Stimulated activated CD4-positive, alpha-beta T cell treated with anti-CD3 and anti-CD28 coated beads, Interleukin-1b, Interleukin-23, amount 100 ng/mL, for 1 hour (primary cell): Measurements from ENCODE around the gene MYO15A.

ENCODE experiments used
- DNase-seq, 2 donors: peaks; one replicate each; pipeline ENCODE4 v3.0.0-alpha.2; 2020; ENCODE audit warnings: low read depth in 2 of 2

Gene MYO15A

DNA sequence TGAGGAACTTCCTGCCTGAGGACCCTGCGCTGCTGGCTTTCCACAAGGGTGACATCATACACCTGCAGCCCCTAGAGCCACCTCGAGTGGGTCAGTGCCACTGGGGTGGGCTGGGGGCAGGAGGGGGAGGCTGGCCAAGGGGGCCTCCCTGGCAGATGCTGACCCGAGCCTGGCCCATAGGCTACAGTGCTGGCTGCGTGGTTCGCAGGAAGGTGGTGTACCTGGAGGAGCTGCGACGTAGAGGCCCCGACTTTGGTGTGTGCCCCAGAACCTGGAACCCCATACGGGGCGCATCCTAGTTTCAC lies 48.4 kb downstream of the MYO15A start:
- DNase-seq: no peak

DNA sequence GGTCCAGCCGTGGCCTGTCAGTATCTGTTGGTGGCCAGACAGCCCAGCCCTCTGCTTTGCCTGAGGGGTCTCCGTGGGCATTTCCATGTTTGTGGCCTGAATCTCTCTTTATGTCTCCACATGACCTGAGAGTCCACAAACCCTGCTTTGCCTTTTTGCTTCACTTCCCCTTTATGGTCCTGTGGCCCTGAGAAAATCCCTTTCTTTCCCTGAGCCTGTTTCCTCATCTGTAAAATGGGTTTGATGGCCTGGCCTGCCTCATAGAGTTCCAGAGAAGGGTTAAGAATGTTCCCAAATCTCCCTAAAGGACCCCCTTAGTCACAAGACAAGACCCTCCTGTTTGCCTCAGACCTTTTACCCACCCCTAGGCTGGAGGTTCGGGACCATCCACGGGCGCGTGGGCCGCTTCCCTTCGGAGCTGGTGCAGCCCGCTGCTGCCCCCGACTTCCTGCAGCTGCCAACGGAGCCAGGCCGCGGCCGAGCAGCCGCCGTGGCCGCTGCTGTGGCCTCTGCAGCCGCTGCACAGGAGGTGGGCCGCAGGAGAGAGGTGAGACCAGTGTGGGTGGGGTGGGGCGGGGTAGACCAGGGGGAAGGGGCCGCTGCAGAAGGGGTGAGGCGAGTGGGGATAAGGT lies 48.9 kb downstream of the MYO15A start:
- DNase-seq: no peak

- peak; percentile 84 to 88 for DNase-seq
These were observed 49.6 kb downstream of the MYO15A start for GRCh38 chr17:18158022-18158600.

GRCh38 chr17:18159551-18160120 lies 51.1 kb downstream of the MYO15A start:
- DNase-seq: no peak

DNA sequence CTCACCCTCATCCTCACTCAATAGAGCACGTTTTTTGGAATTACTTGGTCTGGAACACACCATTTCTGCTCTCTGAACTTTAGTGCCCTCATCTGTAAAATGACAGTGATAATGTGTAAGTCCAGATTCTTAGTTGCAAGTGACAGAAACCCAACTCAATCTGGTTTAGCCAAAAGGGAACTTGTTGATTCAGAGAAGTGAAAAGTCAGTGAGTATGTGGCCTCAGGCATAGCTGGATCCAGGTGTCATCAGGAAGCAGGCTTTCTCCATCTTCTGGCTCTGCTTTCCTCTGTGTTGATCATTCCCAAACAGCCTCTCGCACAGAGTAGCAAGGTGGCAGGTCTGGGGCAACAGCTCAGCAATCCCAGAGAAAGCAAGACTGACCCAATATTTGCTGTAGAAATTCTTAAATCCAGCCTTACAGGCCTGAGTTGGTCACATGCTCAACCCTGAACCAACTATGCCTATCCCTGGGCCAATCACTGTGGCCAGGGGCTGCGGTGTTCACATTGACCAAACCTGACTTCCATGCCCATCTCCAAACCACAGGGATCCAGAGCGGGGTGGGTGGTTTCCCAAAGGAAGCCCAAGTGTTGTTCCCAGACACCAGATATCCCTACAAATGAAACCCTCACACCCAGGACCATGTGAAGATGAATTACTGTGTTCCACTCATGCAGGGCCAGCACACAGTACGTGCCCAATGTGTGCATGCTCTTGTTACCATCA lies 51.7 kb downstream of the MYO15A start:
- no peak for DNase-seq

DNA sequence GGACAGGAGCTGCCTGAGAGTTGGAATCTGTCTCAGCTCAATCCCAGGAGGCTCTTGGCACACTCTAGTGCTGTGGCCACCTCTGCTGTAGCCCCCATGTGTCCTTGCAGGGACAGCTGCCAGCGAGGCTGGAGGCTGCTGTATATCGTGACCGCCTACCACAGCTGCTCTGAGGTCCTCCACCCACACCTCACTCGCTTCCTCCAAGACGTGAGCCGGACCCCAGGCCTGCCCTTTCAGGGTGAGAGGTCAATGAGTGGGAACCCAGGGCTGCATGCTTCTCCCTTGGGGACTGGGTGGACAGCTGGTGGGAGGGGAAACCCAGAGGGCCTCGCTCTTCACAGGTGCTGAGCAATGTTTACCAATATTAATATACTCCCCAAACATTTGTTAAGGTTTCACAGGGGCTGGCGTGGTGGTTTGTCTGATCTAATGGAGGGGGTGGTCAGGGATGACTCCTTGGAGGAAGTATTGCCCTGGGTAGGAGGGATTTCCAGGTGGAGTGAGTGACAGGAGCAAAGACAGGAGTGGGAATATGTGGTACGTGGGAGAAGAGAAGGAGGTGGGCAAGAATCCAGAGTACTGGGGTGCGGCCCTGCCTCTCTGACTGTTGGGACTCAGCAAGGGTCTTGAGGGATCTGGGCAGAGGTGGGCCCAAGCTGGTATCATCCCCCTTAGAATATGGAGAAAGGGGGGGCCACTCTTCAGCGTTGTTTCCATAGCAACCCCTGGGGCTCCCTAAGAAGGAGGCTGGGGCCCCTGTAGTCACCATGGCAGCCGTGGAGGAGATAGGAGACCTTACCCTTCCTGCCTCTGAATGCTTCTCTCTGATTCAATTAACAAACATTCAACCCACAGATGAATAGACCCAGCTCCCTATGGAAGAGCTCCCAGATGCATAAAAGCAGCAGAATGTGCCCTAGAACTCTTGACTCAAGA lies 52.9 kb downstream of the MYO15A start:
- DNase-seq: no peak

DNA sequence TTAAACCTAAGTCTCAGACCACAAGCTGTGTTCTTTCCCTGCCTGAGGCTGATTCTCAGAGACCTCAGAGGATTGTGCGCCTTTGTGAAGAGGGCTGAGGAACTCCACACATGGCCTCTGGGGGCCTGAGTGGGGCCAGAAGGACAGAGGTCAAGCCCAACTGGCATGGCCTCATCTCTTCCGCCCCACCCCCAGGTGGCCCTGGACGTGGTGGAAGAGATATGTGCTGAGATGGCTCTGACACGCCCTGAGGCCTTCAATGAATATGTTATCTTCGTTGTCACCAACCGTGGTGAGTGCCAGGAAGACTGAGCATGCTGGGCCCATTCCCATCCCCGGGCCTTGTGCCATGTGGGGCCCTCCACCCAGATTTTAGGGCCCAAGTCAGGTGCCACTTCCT lies 55.0 kb downstream of the MYO15A start:
- DNase-seq: no peak

DNA sequence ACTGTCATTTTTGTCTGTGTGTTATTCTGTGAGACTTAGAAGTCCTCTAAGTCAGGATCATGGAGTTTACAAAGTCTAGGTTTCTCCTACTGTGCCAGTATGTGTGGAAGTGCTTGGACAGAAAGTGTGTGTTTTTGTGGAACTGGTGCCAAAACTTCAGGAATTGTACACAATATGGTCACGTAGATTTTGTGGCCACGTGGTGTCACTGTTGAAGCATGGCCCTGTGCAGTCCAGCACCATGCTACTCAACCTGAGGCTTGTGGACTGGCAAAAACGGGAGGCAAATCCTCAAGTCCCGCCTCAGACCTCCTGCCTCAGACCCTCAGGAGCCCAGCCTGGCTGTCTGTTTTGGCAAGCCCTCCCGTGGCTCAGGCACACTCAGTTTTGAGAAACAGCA lies 58.3 kb downstream of the MYO15A start:
- no peak for DNase-seq

DNA sequence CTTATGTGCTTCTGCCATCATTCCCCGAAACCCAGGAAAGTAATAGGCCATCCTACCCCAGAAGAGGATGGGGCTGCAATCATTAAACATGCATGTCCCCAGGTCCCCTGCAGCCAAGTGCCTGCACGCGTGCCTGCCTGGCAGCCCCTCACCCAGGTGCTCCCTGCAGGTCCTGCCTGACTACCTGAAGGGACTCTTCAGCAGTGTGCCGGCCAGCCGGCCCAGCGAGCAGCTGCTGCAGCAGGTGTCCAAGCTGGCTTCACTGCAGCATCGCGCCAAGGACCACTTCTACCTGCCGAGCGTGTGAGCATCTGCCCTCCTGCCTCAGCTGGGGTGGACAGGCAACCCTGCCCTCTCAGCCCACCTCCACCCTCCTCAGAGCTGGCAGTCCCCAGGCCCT lies 58.9 kb downstream of the MYO15A start:
- DNase-seq: no peak

DNA sequence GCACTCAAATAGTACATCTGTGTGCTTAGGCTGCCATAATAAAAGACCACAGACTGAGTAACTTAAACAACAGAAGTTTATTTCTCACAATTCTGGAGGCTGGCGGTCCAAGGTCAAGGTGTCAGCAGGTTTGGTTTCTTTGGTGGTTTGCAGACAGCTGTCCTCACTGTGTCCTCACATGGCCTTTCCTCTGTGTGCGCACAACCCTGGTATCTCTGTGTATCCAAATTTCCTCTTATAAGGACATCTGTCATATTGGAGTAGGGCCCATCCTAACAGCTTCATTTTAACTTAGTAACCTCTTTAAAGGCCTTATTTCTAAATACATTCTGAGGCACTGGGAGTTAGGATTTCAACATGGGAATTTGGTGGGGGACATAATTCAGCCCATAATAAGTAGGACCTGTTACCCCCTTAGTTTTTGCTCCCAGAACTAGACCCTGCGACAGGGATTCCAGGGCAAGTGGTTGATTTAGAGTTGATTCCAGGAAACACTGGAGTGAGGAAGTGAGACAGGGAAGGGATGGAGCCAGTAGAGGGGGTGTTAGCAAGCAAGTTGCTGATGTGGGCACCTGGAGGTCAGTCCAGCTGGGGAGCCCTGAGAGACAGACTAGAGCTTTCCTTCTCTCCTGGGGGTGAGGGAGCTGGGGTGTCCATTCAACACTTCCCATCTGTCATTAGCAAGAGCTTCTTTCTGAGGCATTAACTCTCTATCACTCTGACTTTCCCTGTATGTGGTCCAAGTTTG lies 64.1 kb downstream of the MYO15A start:
- no peak for DNase-seq

GRCh38 chr17:18173740-18174139 lies 65.2 kb downstream of the MYO15A start:
- DNase-seq: no peak

DNA sequence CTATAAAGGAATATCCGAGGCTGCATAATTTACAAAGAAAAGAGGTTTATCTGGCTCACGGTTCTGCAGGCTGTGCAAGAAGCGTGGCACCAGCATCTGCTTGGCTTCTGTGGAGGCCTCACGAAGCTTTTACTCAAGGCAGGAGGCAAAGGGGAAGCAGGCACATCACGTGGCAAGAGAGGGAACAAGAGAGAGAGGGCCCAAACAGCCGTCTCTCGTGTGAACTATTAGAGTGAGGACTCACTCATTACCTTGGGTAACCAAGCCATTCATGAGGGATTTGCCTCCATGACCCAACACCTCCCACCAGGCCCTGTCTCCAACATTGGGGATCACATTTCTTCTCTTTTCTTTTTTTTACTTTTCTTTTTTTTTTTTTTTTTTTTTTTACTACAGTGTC lies 67.6 kb downstream of the MYO15A start:
- DNase-seq: no peak

DNA sequence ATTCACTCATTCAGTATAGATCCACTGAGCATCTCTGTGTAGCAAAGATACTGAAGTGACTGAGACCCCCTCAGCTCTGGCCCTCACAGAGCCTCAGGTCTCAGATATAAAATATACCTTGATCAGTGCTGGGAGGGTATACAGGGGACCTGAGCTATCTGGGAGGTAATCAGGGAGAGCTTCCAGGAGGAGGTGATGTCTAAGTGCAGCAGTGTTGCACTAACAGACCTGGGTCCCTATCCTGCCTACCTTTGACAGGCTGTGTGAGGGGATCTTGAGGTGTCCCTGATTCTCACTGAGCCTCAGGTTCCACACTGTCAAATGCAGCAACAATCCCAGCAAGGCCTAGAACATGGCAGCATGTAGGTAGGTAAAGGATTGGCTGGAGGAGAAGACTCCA lies 68.6 kb downstream of the MYO15A start:
- DNase-seq: no peak

DNA sequence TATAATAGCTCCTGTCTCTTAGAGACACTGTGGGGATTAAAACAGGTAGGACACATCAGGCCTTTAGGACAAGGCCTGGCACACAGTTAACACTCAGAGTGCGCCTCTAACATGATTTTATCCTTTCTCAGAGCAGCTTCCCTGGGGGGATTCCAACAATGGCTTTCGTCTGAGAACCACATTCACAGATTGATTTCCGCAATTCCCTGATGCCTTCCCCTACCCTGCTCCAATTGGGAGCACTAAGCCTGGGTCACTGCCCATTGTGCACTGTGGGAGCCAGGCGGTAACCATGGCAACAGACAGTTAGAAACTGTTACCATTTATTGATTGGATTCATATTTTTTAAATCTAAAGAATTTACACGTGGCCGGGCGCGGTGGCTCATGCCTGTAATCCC lies 69.2 kb downstream of the MYO15A start:
- no peak for DNase-seq

DNA sequence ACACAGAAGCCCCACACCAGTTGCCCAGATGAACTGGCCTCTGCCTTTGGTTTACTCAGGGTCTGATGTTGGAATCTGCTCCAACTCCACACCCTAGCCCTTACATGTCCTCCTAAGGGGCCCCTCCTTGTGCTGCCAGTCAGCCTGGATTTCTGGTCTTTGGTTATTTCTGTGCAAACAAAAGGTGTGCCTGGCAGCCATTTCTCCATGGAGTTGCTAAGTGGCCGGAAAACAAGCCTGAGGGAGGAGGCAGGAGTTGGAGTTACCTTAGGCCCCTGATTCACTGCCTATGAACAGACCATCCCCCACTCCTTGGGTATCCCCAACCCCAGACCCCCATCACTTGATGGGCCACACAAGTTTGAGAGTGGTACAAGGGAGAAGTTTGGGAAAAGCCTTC lies 70.6 kb downstream of the MYO15A start:
- DNase-seq: no peak

DNA sequence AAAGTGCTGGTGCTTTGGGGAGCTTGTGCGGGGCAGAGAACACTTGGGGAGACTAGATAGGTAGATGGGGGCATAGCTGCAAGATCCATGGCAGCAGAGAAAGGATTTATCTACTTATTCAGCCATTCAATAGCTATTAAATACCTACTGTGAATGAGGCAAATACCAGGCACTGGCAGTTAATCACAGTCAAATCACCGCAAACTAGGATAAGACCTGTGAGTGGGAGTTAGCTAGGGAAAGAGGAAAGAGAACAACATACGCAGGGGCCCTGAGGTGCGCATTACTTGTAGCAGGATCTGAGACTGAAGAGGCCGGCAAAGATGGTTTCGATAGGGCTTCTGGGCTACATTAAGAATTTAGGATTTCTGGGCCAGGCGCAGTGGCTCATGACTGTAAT lies 71.2 kb downstream of the MYO15A start:
- DNase-seq: no peak

- no peak for DNase-seq
These were observed 72.8 kb downstream of the MYO15A start for GRCh38 chr17:18181358-18181757.

DNA sequence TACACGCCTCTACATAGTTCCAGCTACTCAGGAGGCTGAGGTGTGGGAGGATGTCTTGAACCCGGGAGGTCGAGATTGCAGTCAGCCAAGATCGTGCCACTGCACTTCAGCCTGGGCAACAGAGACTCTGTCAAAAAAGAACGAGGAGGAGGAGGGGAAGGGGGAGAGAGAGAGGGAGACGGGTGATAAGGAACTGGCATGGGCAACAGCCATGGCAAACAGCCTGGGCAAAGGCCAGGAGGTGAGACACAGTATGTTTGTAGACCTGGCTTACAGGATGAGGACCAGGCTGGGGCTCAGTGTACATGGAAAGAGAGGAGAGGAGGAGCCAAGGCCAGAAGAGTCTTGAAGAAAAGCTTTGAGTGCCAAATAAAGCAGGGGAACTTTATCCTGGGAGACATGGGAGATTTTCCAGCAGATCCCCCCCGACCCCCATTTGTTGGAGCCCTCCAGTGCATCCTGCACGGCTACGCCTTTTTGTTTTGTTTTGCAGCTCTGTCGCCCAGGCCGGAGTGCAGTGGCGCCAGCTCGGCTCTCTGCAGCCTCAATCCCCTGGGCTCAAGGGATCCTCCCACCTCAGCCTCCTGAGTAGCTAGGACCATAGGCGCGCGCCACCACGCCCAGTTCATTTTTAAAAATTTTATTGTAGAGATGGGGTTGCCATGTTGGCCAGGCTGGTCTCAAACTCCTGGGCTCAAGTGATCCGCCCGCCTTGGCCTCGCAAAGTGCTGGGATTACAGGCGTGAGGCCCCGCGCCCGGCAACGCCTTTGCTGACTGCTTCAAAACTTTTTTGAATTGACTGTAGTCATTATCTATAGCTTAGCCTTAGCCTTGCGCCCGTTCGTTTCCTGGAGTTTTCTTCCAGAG lies 73.8 kb downstream of the MYO15A start:
- no peak for DNase-seq

DNA sequence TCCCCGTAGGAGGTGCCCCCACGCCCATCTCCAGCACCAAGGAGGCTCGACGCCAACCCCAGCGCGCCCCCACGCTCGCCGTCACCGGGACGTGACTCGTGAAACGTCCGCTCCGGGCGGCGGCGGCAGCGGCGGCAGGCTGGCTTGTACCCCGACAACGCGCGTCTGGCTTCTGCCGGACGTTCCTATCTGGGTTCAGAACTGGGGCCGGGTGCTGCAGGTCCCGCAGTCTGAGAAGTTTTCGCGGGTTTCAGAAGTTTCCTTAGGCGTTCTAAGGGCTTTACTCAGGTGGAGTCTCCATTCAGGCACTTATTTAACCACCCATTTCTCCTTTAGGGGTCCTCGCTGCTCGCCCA lies 74.4 kb downstream of the MYO15A start:
- DNase-seq: peak; percentile 40 to 60

GRCh38 chr17:18183334-18184142 lies 75.0 kb downstream of the MYO15A start, which contains the start of gene ALKBH5:
TSS of gene ALKBH5 (plus strand) at chr17:18183828. CDS start at chr17:18184244, 416 bp downstream.
- DNase-seq: peak; percentile 95 to 97
